Hepatocyte (in vitro differentiated cells): Measurements from ENCODE around the gene GPR39. TPM values are rescaled to one million over a fixed set of nuclear protein-coding genes. Genes with fewer than 3 reads are reported as not detected.
A peak's percentile ranks its signal among the peaks of the same experiment; 100 is the strongest.

Experiments used
- DNase-seq: peaks from one replicate; pipeline ENCODE4 v3.0.0-alpha.2; 2016; ENCODE audit warnings: low spot score
- H2AFZ ChIP-seq: fragments of 200-600 bp; sonication (generic); 2 replicates; pipeline ENCODE4 v1.6.0; 2016; ENCODE audit warnings: antibody characterized with exemption, mild to moderate bottlenecking
- H3K27ac ChIP-seq: fragments of 200-600 bp; sonication (generic); 2 replicates; pipeline ENCODE4 v1.5.1; 2016; ENCODE audit warnings: mild to moderate bottlenecking
- H3K27me3 ChIP-seq: fragments of 200-600 bp; sonication (generic); 2 replicates; pipeline ENCODE4 v1.6.1; 2016
- H3K36me3 ChIP-seq: fragments of 200-600 bp; sonication (generic); replicated peaks from 2 replicates; pipeline ENCODE4 v1.5.1; 2016; ENCODE audit warnings: low read depth; ENCODE audit not compliant: insufficient read depth
- H3K4me1 ChIP-seq: fragments of 200-600 bp; sonication (generic); 2 replicates; pipeline ENCODE4 v1.5.1; 2016; ENCODE audit warnings: mild to moderate bottlenecking, moderate library complexity; ENCODE audit not compliant: insufficient read depth
- H3K4me2 ChIP-seq: fragments of 200-600 bp; sonication (generic); 2 replicates; pipeline ENCODE4 v1.6.0; 2016
- H3K4me3 ChIP-seq: fragments of 200-600 bp; sonication (generic); 2 replicates; pipeline ENCODE4 v1.5.1; 2016; ENCODE audit warnings: mild to moderate bottlenecking
- H3K79me2 ChIP-seq: fragments of 200-600 bp; sonication (generic); 2 replicates; pipeline ENCODE4 v1.6.0; 2017; ENCODE audit warnings: mild to moderate bottlenecking
- H3K9me2 ChIP-seq: fragments of 200-600 bp; sonication (generic); replicated peaks from 2 replicates; pipeline ENCODE4 v1.6.0; 2017; ENCODE audit warnings: mild to moderate bottlenecking; ENCODE audit not compliant: insufficient read depth
- H3K9me3 ChIP-seq: fragments of 200-600 bp; sonication (generic); 2 replicates; pipeline ENCODE4 v1.5.1; 2016; ENCODE audit warnings: low read depth, mild to moderate bottlenecking
- H4K20me1 ChIP-seq: fragments of 200-600 bp; sonication (generic); 2 replicates; pipeline ENCODE4 v1.6.0; 2016; ENCODE audit warnings: mild to moderate bottlenecking; ENCODE audit not compliant: insufficient read depth, poor library complexity, severe bottlenecking
- EZH2 ChIP-seq: fragments of 200-600 bp; sonication (generic); IDR thresholded peaks from 2 replicates; pipeline ENCODE4 v1.6.1; 2016; ENCODE audit warnings: antibody characterized with exemption, mild to moderate bottlenecking, borderline replicate concordance
- EZH2phosphoT487 ChIP-seq: fragments of 200-600 bp; sonication (generic); IDR thresholded peaks from one replicate; pipeline ENCODE4 v1.6.1; 2018; ENCODE audit warnings: antibody characterized with exemption, mild to moderate bottlenecking, low read depth, moderate library complexity; ENCODE audit not compliant: unreplicated experiment, severe bottlenecking
- WGBS: methylation state at CpG from one replicate; pipeline ENCODE4 v1.1.6; 2016; ENCODE audit warnings: low lambda C conversion rate; ENCODE audit errors: missing lambda C conversion rate; 5-methylcytosine and 5-hydroxymethylcytosine counted together
- polyA plus RNA-seq: library from polyadenylated mRNA; unstranded; fragments of >200 nt; fragmentation: Nextera tagmentation; extraction: Ambion mirVana; gene quantifications from 2 replicates; pipeline ENCODE4 v1.2.1, GENCODE V29; 2016
- total RNA-seq: library from RNA; depleted of rRNA; stranded (reverse); fragments of >200 nt; gene quantifications from 2 replicates; pipeline ENCODE4 v1.2.3, GENCODE V29; 2014
- TF ChIP-seq, protein P1 (sequence below): fragments of 200-600 bp; sonication (generic); IDR thresholded peaks from 2 replicates; pipeline ENCODE4 v1.5.1; 2016; ENCODE audit warnings: antibody characterized with exemption, mild to moderate bottlenecking; ENCODE audit not compliant: poor library complexity

Gene GPR39
- total and polyA plus RNA-seq, 2 experiments from 2014 or later: 11.1 to 14.5 TPM

- 33% methylated on average over 9 of the region's 9 CpGs for WGBS
- Histone ChIP-seq H3K36me3 (no peaks in the 10 kb centered on the region), H4K20me1 (no peaks in the 10 kb centered on the region), H3K4me2 (peak overlapping the region; percentile 95), H3K27ac (peak overlapping the region; percentile 98), H3K4me3 (peak overlapping the region; percentile 40), H3K9me3 (no peaks in the 10 kb centered on the region), H3K79me2 (peaks cover 34% of the 10 kb centered on the region), H3K9me2 (no peaks in the 10 kb centered on the region), H3K4me1 (peaks cover 16% of the 10 kb centered on the region), H3K27me3 (no peaks in the 10 kb centered on the region), H2AFZ (peak overlapping the region; percentile 73)
- TF ChIP-seq EZH2: no peak
- TF ChIP-seq, protein P1, sequence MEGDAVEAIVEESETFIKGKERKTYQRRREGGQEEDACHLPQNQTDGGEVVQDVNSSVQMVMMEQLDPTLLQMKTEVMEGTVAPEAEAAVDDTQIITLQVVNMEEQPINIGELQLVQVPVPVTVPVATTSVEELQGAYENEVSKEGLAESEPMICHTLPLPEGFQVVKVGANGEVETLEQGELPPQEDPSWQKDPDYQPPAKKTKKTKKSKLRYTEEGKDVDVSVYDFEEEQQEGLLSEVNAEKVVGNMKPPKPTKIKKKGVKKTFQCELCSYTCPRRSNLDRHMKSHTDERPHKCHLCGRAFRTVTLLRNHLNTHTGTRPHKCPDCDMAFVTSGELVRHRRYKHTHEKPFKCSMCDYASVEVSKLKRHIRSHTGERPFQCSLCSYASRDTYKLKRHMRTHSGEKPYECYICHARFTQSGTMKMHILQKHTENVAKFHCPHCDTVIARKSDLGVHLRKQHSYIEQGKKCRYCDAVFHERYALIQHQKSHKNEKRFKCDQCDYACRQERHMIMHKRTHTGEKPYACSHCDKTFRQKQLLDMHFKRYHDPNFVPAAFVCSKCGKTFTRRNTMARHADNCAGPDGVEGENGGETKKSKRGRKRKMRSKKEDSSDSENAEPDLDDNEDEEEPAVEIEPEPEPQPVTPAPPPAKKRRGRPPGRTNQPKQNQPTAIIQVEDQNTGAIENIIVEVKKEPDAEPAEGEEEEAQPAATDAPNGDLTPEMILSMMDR: no peak
- no peak for TF ChIP-seq EZH2phosphoT487
- DNase-seq: peak; percentile 36
Measured at GRCh38 chr2:132415256-132415914, 1.2 kb upstream of the GPR39 start.

GRCh38 chr2:132415915-132416722 lies 486 bp upstream of the GPR39 start:
- DNase-seq: peak; percentile 95
- Histone ChIP-seq H3K4me3 (peak overlapping the region; percentile 40), H3K27ac (peak overlapping the region; percentile 98), H4K20me1 (no peaks in the 10 kb centered on the region), H3K9me3 (no peaks in the 10 kb centered on the region), H3K4me2 (peak overlapping the region; percentile 95), H3K4me1 (peaks cover 23% of the 10 kb centered on the region), H3K36me3 (no peaks in the 10 kb centered on the region), H3K9me2 (no peaks in the 10 kb centered on the region), H3K27me3 (no peaks in the 10 kb centered on the region), H3K79me2 (peaks cover 42% of the 10 kb centered on the region), H2AFZ (peak overlapping the region; percentile 73)
- TF ChIP-seq, protein P1: no peak
- TF ChIP-seq EZH2 (no peak), EZH2phosphoT487 (no peak)
- WGBS: 4% methylated on average over 45 of the region's 60 CpGs

DNA sequence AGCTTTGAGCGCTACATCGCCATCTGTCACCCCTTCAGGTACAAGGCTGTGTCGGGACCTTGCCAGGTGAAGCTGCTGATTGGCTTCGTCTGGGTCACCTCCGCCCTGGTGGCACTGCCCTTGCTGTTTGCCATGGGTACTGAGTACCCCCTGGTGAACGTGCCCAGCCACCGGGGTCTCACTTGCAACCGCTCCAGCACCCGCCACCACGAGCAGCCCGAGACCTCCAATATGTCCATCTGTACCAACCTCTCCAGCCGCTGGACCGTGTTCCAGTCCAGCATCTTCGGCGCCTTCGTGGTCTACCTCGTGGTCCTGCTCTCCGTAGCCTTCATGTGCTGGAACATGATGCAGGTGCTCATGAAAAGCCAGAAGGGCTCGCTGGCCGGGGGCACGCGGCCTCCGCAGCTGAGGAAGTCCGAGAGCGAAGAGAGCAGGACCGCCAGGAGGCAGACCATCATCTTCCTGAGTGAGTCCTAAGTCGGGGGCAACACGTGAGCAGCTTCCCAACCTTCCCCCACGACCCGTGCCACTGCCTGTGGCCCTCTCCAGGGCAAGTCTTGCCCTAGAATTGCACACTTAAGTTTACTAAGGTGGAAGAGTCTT lies 928 bp downstream of the GPR39 start:
- TF ChIP-seq EZH2phosphoT487 (no peak), EZH2 (no peak)
- TF ChIP-seq, protein P1: no peak
- no peak for DNase-seq
- Histone ChIP-seq H3K27me3 (no peaks in the 10 kb centered on the region), H3K79me2 (peaks cover 54% of the 10 kb centered on the region), H3K9me3 (no peaks in the 10 kb centered on the region), H3K9me2 (no peaks in the 10 kb centered on the region), H2AFZ (no peak overlapping the region), H3K4me2 (peak overlapping the region; percentile 95), H3K27ac (peak overlapping the region; percentile 60), H3K4me3 (no peak overlapping the region), H4K20me1 (no peaks in the 10 kb centered on the region), H3K4me1 (peaks cover 24% of the 10 kb centered on the region), H3K36me3 (no peaks in the 10 kb centered on the region)
- WGBS: 95% methylated on average over 30 of the region's 30 CpGs
